ENCODE results near the gene MICAL2.

DNA sequence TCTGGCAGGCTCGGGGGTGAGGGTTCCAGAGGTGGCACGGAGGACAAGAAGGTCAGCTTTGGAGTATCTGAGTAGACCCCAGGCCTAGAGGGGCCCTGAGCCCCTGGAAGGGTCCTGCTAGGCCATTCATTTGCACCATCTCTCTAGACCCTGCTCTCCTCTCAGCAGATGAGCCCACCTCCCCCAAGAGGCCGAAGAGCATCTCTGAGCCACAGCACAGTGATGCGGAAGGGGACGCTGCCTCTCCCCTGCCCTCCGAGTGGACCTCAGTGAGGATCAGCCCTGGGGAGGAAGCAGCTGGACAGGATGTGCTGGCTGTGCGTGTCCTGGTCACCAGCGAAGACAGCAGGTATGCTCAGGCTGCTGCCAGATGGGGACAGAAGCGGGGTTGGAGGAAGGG lies 165.4 kb downstream of the MICAL2 start:
- TF ChIP-seq ASH2L (IDR thresholded peaks at IDR 0.05; ENCODE audit: borderline replicate concordance, low read depth) = no peak
- TF ChIP-seq STAT3 (IDR thresholded peaks at IDR 0.05; ENCODE audit: low read depth, low read length) = no peak
- no peak for TF ChIP-seq TAF1 (IDR thresholded peaks at IDR 0.05; ENCODE audit: borderline replicate concordance, low read depth, low read length)
- no peak for TF ChIP-seq RUNX3 (IDR thresholded peaks at IDR 0.05; ENCODE audit: low read length)
- TF ChIP-seq, protein P1, sequence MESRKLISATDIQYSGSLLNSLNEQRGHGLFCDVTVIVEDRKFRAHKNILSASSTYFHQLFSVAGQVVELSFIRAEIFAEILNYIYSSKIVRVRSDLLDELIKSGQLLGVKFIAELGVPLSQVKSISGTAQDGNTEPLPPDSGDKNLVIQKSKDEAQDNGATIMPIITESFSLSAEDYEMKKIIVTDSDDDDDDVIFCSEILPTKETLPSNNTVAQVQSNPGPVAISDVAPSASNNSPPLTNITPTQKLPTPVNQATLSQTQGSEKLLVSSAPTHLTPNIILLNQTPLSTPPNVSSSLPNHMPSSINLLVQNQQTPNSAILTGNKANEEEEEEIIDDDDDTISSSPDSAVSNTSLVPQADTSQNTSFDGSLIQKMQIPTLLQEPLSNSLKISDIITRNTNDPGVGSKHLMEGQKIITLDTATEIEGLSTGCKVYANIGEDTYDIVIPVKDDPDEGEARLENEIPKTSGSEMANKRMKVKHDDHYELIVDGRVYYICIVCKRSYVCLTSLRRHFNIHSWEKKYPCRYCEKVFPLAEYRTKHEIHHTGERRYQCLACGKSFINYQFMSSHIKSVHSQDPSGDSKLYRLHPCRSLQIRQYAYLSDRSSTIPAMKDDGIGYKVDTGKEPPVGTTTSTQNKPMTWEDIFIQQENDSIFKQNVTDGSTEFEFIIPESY (IDR thresholded peaks at IDR 0.05) = no peak
- no peak for TF ChIP-seq NBN (IDR thresholded peaks at IDR 0.05)
